Skeletal muscle satellite cell (primary cell): ENCODE results near the gene SMTN.
A peak's percentile ranks its signal among the peaks of the same experiment; 100 is the strongest.

Experiments used
- H3K27me3 ChIP-seq: 2 replicates; pipeline ENCODE4 v1.7.0; 2013; ENCODE audit warnings: low read length; ENCODE audit not compliant: control insufficient read depth, insufficient read depth
- H3K36me3 ChIP-seq: 2 replicates; pipeline ENCODE4 v1.7.0; 2013; ENCODE audit warnings: mild to moderate bottlenecking, control low read depth, low read length; ENCODE audit not compliant: insufficient read depth
- H3K4me1 ChIP-seq: 2 replicates; pipeline ENCODE4 v1.7.0; 2013; ENCODE audit warnings: low read length; ENCODE audit not compliant: control insufficient read depth, insufficient read depth
- H3K4me2 ChIP-seq: 2 replicates; pipeline ENCODE4 v1.7.0; 2013; ENCODE audit warnings: mild to moderate bottlenecking, low read length
- H3K4me3 ChIP-seq: 2 replicates; pipeline ENCODE4 v1.7.0; 2013; ENCODE audit warnings: low read length
- H3K9ac ChIP-seq: 2 replicates; pipeline ENCODE4 v1.7.0; 2013; ENCODE audit warnings: mild to moderate bottlenecking, low read depth, low read length, moderate library complexity
- H3K9me3 ChIP-seq: replicated peaks from 2 replicates; pipeline ENCODE4 v1.7.0; 2013; ENCODE audit warnings: mild to moderate bottlenecking, control low read depth, low read length

Gene SMTN

DNA sequence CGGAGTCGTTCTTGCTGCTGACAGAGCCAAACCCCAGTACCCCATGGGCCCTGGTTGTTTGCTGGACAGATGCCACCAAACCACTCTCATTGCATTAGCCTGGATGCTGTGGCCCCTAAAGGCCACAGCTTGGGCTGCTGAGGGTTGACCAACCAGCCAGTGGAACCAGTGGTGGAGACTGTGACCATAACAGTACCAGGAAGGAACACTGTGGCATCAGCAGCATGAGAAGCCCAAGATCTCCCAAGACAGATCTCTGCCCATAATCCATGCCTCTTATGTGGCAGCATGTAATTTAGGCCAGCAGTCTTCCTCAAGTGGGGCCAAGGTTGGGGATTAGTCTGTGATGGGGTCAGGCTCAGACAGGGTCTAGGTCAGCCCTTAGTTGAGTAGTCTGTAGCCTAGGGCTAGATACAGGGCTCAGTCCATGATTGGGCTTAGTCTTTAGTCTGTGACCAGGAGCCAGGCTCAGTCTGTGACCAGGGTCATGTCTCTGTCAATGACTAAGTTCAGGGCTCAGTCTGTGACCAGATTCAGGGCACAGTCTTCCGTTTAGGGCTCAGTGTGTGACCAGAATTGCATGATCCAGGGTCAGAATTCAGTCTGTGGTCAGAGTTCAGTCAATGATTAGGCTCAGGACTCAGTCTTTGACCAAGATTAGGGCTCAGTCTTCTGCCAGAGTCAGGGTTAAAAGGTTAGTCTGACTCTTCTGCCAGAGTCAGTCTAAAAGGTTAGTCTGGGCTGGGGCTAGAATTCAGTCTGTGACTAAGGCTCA lies 37.1 kb downstream of the SMTN start:
- no peak overlapping the region for H3K9ac ChIP-seq
- H3K4me2 ChIP-seq, result no peak overlapping the region

DNA sequence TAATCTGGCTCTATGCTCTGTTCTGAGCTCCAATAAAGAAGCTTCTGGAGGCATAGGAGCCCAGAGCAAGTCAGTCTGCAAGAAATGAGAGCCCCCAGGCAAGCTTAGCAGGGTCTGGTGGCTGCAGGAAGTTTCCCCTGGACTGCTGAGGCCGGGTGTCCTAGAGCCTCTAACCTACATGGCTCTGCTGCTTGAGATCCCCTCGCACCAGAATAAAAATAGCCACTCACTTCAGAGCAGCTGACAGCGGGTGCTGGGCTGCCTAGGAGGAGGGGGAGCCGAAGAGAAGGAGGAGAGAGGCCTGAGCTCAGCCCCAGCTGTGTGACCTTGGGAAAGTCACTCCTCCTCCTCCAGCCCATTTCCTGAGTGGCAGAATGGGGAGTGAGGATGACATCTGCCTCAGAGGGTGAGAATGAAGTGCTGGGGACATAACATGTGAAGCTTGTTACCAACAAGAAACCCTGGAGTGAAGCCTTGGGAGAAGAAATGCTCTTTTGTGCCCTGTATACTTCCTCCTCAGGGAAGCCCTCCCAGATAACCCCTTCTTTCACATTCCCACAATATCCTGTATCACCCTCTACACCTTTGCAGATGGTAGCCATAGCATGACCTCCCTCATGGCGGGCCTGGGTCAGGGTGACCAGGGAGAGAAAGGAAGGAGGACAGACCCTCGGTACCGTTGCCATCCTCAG lies 38.1 kb downstream of the SMTN start:
- Histone ChIP-seq H3K4me3 (no peak overlapping the region), H3K4me2 (no peak overlapping the region), H3K9me3 (no peaks in the 10 kb centered on the region), H3K36me3 (no peaks in the 10 kb centered on the region), H3K4me1 (peaks cover 6% of the 10 kb centered on the region), H3K9ac (no peak overlapping the region), H3K27me3 (peaks cover 19% of the 10 kb centered on the region)

More for the DNA sequence above, 37.1 kb downstream of the SMTN start:
- Histone ChIP-seq H3K9me3 (no peaks in the 10 kb centered on the region), H3K4me1 (peaks cover 6% of the 10 kb centered on the region), H3K4me3 (no peak overlapping the region), H3K36me3 (no peaks in the 10 kb centered on the region), H3K27me3 (peaks cover 10% of the 10 kb centered on the region)

DNA sequence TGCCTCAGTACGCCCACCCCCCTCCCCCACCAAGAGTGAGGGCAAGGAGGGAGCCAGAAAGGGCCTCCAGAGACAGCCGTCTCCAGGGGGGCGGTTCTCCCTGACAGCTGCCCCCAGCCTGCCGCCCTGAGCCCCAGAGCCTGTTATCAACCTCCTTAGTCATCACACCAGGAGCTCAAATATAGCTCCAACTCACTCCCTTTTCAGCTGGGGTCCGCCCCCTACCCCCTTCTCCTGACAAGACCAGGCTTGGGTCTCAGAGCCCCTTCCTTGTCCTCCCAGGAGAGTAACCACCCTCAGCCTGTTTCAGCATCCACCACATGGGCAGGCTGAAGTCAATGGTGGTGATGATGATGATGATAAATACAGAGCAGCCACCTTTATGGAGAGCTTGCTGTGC lies 39.1 kb downstream of the SMTN start:
- H3K9ac ChIP-seq, result no peak overlapping the region
- H3K4me3 ChIP-seq, result no peak overlapping the region
- H3K9me3 ChIP-seq, result no peaks in the 10 kb centered on the region
- H3K4me2 ChIP-seq, result no peak overlapping the region
- peaks cover 30% of the 10 kb centered on the region for H3K27me3 ChIP-seq
- H3K4me1 ChIP-seq, result peaks cover 6% of the 10 kb centered on the region
- no peaks in the 10 kb centered on the region for H3K36me3 ChIP-seq

DNA sequence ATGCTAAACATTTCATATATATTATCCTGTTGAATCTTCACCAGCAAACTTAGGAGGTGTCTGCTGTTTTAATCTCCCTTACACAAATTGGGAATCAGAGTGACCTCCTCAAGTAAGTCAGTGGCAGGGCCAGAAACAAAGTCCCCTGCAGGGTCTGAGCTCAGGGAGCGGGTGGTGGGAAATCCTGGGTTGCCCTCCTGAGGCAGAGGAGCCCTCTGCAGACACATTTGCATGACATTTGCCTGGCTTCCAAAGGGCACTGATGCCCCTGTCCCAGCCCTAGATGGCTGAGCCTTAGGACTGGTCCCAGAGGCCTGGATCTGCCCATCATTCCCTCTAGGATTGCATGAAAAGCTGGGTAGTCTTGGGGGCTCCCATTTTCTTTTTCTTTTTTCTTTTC lies 39.5 kb downstream of the SMTN start:
- H3K27me3 ChIP-seq, result peaks cover 33% of the 10 kb centered on the region
- no peaks in the 10 kb centered on the region for H3K9me3 ChIP-seq
- no peak overlapping the region for H3K4me3 ChIP-seq
- H3K4me1 ChIP-seq, result peaks cover 6% of the 10 kb centered on the region
- no peak overlapping the region for H3K9ac ChIP-seq
- no peak overlapping the region for H3K4me2 ChIP-seq
- no peaks in the 10 kb centered on the region for H3K36me3 ChIP-seq

DNA sequence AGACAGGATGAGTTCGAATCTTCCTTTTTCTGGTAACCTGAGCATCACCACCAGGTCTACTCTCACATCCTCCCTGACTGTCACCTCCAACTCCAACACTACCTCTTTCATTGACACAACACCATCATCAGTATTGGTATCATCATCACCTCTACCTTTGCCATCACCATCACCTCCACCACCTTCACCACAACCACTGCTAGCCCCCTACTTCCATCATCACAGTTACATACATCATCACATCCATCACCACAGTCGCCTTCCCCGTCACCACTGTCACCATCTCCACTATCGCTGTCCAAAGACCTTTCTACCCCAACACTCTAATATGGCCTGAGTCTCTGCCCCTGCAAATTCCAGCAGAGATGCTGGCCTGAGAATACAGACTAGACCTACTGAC lies 40.3 kb downstream of the SMTN start:
- peaks cover 33% of the 10 kb centered on the region for H3K27me3 ChIP-seq
- no peak overlapping the region for H3K4me2 ChIP-seq
- no peaks in the 10 kb centered on the region for H3K36me3 ChIP-seq
- no peaks in the 10 kb centered on the region for H3K9me3 ChIP-seq
- H3K4me1 ChIP-seq, result peaks cover 6% of the 10 kb centered on the region
- no peak overlapping the region for H3K4me3 ChIP-seq
- no peak overlapping the region for H3K9ac ChIP-seq

DNA sequence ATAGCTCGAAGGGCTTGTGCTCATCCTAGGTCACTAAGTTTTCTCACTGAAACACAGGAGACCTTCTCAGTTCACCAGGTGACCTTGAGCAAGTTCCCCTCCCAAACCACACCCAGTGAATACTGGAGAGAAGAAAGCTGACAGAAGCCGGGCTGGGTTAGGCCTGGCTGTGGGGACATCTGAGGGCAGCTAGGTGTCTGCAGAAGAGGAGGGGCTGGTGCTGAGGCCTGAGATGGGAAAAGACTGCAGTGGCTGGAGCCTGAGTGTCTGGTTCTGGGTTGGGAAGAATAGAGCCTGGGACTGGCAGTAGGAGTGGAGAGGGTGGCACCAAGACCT lies 41.0 kb downstream of the SMTN start:
- Histone ChIP-seq H3K4me2 (no peak overlapping the region), H3K27me3 (peaks cover 33% of the 10 kb centered on the region), H3K9me3 (no peaks in the 10 kb centered on the region), H3K9ac (no peak overlapping the region), H3K4me3 (no peak overlapping the region), H3K4me1 (peaks cover 6% of the 10 kb centered on the region), H3K36me3 (no peaks in the 10 kb centered on the region)

DNA sequence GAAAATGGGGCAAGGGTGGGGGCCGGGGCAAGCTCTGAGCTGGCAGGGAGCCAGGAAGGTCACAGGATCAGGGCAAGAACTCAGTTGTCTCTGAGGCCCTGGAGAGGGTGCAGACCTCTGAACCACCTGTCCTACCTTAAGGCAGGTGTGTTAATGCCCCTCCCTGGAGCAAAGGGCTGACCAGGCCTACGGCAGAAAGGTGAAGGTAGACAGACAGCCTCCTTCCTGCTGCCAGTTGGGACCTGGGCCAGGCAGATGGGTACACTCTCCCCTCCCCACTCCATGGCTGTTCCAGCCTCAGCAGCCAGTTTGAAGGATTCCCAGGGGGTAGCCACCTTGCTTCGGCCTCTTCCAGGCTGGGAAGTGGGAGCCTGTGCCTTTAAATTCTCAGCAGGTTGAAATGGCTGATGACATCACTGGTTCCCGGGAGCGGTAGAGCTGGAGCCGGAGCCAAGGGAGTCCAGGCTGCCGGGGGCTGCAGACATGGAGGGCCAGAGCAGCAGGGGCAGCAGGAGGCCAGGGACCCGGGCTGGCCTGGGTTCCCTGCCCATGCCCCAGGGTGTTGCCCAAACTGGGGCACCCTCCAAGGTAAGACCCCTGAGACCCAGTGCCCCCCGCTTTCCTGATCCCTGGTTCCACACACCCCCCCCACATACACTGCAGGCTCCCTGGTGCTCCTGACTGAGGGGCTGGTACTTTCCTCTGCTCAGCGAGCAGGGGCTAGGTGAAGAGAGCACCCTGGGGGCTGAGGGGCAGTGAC lies 41.6 kb downstream of the SMTN start, which contains the start of gene INPP5J:
INPP5J (plus strand) TSS at position 435 of the 760 bp plus-strand sequence; CDS start at position 484, 49 bp downstream.
- Histone ChIP-seq H3K36me3 (no peaks in the 10 kb centered on the region), H3K27me3 (peaks cover 33% of the 10 kb centered on the region), H3K9ac (no peak within 1 kb of the TSS), H3K4me3 (no peak within 1 kb of the TSS), H3K4me2 (peak within 1 kb of the TSS; percentile 65), H3K9me3 (no peaks in the 10 kb centered on the region), H3K4me1 (peaks cover 6% of the 10 kb centered on the region)

DNA sequence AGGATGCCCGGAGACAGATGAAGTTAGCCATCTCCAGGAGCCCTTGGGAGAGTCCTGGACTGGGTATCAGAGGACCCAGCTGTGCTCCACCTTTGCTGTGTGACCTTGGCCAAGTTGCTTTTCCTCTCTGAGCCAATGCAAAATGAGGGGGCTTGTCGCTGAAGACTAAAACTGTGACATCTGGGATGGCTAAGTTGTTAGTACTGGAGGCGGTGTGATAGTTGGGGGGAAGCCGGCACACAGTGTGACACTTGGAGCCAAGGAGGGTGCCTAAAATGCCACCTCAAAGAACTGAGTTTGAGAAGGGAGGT lies 42.1 kb downstream of the SMTN start:
- Histone ChIP-seq H3K9ac (no peak overlapping the region), H3K9me3 (no peaks in the 10 kb centered on the region), H3K27me3 (peaks cover 33% of the 10 kb centered on the region), H3K4me3 (no peak overlapping the region), H3K4me2 (no peak overlapping the region), H3K36me3 (no peaks in the 10 kb centered on the region), H3K4me1 (peaks cover 6% of the 10 kb centered on the region)

DNA sequence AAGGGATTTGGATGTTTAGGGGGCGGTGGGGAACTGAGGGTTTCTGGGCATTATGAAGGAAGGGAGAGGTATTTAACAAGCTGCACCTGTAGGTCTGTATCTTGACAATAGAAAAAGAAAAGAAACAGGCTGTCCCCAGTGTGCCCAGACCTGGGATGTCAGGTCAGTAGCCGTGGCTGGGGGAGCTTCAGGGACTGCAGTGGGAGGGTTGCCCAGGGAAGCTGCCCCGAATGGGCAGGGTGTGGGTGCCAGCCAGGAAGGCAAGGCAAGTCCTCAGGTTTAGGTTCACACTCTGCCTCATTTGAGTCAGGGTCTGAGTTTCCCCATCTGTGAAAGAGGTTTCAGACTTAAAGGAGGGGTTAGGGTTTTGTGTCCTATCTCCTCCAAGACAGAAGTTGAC lies 43.2 kb downstream of the SMTN start:
- Histone ChIP-seq H3K4me2 (no peak overlapping the region), H3K9ac (no peak overlapping the region), H3K9me3 (no peaks in the 10 kb centered on the region)

DNA sequence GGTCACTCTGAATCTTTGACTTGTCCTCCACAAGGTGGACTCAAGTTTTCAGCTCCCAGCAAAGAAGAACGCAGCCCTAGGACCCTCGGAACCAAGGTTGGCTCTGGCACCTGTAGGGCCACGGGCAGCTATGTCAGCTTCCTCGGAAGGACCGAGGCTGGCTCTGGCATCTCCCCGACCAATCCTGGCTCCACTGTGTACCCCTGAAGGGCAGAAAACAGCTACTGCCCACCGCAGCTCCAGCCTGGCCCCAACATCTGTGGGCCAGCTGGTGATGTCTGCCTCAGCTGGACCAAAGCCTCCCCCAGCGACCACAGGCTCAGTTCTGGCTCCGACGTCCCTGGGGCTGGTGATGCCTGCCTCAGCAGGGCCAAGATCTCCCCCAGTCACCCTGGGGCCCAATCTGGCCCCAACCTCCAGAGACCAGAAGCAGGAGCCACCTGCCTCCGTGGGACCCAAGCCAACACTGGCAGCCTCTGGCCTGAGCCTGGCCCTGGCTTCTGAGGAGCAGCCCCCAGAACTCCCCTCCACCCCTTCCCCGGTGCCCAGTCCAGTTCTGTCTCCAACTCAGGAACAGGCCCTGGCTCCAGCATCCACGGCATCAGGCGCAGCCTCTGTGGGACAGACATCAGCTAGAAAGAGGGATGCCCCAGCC lies 43.8 kb downstream of the SMTN start:
- H3K27me3 ChIP-seq, result peaks cover 25% of the 10 kb centered on the region
- H3K9me3 ChIP-seq, result no peaks in the 10 kb centered on the region
- H3K9ac ChIP-seq, result no peak overlapping the region
- no peak overlapping the region for H3K4me2 ChIP-seq
- no peak overlapping the region for H3K4me3 ChIP-seq
- H3K36me3 ChIP-seq, result no peaks in the 10 kb centered on the region
- peaks cover 6% of the 10 kb centered on the region for H3K4me1 ChIP-seq

More for the DNA sequence above, 43.2 kb downstream of the SMTN start:
- Histone ChIP-seq H3K27me3 (peaks cover 31% of the 10 kb centered on the region), H3K4me1 (peaks cover 6% of the 10 kb centered on the region), H3K36me3 (no peaks in the 10 kb centered on the region), H3K4me3 (no peak overlapping the region)

DNA sequence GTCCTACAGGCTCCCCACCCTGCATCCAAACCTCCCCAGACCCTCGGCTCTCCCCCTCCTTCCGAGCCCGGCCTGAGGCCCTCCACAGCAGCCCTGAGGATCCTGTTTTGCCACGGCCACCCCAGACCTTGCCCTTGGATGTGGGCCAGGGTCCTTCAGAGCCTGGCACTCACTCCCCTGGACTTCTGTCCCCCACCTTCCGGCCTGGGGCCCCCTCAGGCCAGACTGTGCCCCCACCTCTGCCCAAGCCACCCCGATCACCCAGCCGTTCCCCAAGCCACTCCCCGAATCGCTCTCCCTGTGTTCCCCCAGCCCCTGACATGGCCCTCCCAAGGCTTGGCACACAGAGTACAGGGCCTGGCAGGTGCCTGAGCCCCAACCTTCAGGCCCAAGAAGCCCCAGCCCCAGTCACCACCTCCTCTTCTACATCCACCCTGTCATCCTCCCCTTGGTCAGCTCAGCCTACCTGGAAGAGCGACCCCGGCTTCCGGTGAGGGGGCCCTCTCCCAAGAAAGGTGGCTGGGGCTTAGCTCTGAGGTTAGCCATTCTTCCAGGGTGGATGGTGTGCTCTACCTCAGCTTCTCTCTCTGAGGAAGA lies 44.5 kb downstream of the SMTN start:
- H3K9ac ChIP-seq, result no peak overlapping the region
- no peak overlapping the region for H3K4me2 ChIP-seq

More for the DNA sequence above, 44.5 kb downstream of the SMTN start:
- no peaks in the 10 kb centered on the region for H3K9me3 ChIP-seq
- peaks cover 6% of the 10 kb centered on the region for H3K4me1 ChIP-seq
- H3K4me3 ChIP-seq, result no peak overlapping the region
- H3K36me3 ChIP-seq, result no peaks in the 10 kb centered on the region
- peaks cover 25% of the 10 kb centered on the region for H3K27me3 ChIP-seq
